Smooth muscle cell (in vitro differentiated cells): ENCODE results near the gene GABRB1. TPM values are rescaled to one million over a fixed set of nuclear protein-coding genes. Genes with fewer than 3 reads are reported as not detected.

Experiments used
- DNase-seq: peaks from one replicate; lab custom pipeline; 2025; ENCODE audit not compliant: unreplicated experiment; lab: John Stamatoyannopoulos, UW
- H2AFZ ChIP-seq: fragments of 200-600 bp; sonication (generic); 2 replicates; pipeline ENCODE4 v1.6.0; 2016; ENCODE audit warnings: antibody characterized with exemption, low read depth, mild to moderate bottlenecking
- H3F3A ChIP-seq: fragments of 200-600 bp; sonication (generic); 2 replicates; pipeline ENCODE4 v1.6.0; 2017; ENCODE audit warnings: antibody characterized with exemption, low read depth
- H3K27ac ChIP-seq: fragments of 200-600 bp; sonication (generic); 2 replicates; pipeline ENCODE4 v1.5.1; 2016; ENCODE audit warnings: low read depth, mild to moderate bottlenecking
- H3K27me3 ChIP-seq: fragments of 200-600 bp; sonication (generic); 2 replicates; pipeline ENCODE4 v1.6.1; 2016; ENCODE audit warnings: low read depth, mild to moderate bottlenecking
- H3K36me3 ChIP-seq: fragments of 200-600 bp; sonication (generic); 2 replicates; pipeline ENCODE4 v1.5.1; 2016; ENCODE audit warnings: low read depth
- H3K4me1 ChIP-seq: fragments of 200-600 bp; sonication (generic); 2 replicates; pipeline ENCODE4 v1.5.1; 2016; ENCODE audit warnings: low read depth
- H3K4me2 ChIP-seq: fragments of 200-600 bp; sonication (generic); 2 replicates; pipeline ENCODE4 v1.6.0; 2016; ENCODE audit warnings: mild to moderate bottlenecking
- H3K4me3 ChIP-seq: fragments of 200-600 bp; sonication (generic); 2 replicates; pipeline ENCODE4 v1.5.1; 2016; ENCODE audit warnings: mild to moderate bottlenecking
- H3K79me2 ChIP-seq: fragments of 200-600 bp; sonication (generic); 2 replicates; pipeline ENCODE4 v1.6.0; 2016; ENCODE audit warnings: low read depth, mild to moderate bottlenecking
- H3K9ac ChIP-seq: fragments of 200-600 bp; sonication (generic); 2 replicates; pipeline ENCODE4 v1.6.0; 2016; ENCODE audit warnings: low read depth
- H3K9me3 ChIP-seq: fragments of 200-600 bp; sonication (generic); replicated peaks from 2 replicates; pipeline ENCODE4 v1.5.1; 2016; ENCODE audit warnings: low read depth
- H4K20me1 ChIP-seq: fragments of 200-600 bp; sonication (generic); 2 replicates; pipeline ENCODE4 v1.6.0; 2016; ENCODE audit warnings: low read depth
- WGBS: methylation state at CpG from one replicate; pipeline ENCODE4 v1.1.7; 2016; ENCODE audit warnings: low lambda C conversion rate; 5-methylcytosine and 5-hydroxymethylcytosine counted together
- polyA plus RNA-seq: library from polyadenylated mRNA; unstranded; fragments of >200 nt; fragmentation: Nextera tagmentation; extraction: Ambion mirVana; gene quantifications from 2 replicates; pipeline ENCODE4 v1.2.1, GENCODE V29; 2016
- total RNA-seq: library from RNA; depleted of rRNA; stranded (reverse); fragments of >200 nt; gene quantifications from 2 replicates; pipeline ENCODE4 v1.2.3, GENCODE V29; 2014
- TF ChIP-seq, protein P1 (sequence below): fragments of 200-600 bp; sonication (generic); IDR thresholded peaks from 2 replicates; pipeline ENCODE4 v1.5.1; 2017; ENCODE audit warnings: borderline replicate concordance, mild to moderate bottlenecking, antibody characterized with exemption; ENCODE audit not compliant: insufficient read depth, poor library complexity, severe bottlenecking

Gene GABRB1
- total and polyA plus RNA-seq, 2 experiments from 2014 or later = 0.22 TPM; not detected in 1

DNA sequence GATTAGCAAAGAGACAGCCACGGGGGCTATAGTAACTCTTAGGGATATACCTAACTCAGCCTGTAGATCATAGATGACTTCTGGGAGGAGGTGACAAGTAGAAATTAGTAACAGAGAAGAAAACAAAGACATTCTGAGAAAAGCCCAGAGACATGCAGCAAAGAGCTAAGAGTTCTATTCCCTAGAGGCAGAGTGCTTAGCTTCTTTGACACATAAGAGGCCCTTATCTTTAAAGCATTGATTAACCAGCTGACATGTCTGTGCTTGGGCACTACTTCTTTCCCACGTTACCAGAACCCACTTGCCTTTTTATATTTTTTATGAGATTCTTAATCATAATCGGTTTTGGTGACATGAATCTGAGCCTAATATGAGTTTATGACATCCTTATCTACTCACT, 179.5 kb downstream of the GABRB1 start:
- WGBS = 29% methylated on average over 3 of the region's 3 CpGs
- no peaks in the 10 kb centered on the region for H3K36me3 ChIP-seq
- H3K27ac ChIP-seq = peak overlapping the region; percentile 95
- H3K79me2 ChIP-seq = no peaks in the 10 kb centered on the region
- no peaks in the 10 kb centered on the region for H3K27me3 ChIP-seq
- DNase-seq = no peak
- no peak overlapping the region for H3K9ac ChIP-seq
- H3K4me2 ChIP-seq = no peak overlapping the region
- H3K4me1 ChIP-seq = peaks cover 5% of the 10 kb centered on the region
- no peaks in the 10 kb centered on the region for H4K20me1 ChIP-seq
- H2AFZ ChIP-seq = peak overlapping the region; percentile 44
- no peak overlapping the region for H3K4me3 ChIP-seq
- TF ChIP-seq, protein P1, sequence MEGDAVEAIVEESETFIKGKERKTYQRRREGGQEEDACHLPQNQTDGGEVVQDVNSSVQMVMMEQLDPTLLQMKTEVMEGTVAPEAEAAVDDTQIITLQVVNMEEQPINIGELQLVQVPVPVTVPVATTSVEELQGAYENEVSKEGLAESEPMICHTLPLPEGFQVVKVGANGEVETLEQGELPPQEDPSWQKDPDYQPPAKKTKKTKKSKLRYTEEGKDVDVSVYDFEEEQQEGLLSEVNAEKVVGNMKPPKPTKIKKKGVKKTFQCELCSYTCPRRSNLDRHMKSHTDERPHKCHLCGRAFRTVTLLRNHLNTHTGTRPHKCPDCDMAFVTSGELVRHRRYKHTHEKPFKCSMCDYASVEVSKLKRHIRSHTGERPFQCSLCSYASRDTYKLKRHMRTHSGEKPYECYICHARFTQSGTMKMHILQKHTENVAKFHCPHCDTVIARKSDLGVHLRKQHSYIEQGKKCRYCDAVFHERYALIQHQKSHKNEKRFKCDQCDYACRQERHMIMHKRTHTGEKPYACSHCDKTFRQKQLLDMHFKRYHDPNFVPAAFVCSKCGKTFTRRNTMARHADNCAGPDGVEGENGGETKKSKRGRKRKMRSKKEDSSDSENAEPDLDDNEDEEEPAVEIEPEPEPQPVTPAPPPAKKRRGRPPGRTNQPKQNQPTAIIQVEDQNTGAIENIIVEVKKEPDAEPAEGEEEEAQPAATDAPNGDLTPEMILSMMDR = no peak
- no peaks in the 10 kb centered on the region for H3K9me3 ChIP-seq
- peaks cover 4% of the 10 kb centered on the region for H3F3A ChIP-seq

DNA sequence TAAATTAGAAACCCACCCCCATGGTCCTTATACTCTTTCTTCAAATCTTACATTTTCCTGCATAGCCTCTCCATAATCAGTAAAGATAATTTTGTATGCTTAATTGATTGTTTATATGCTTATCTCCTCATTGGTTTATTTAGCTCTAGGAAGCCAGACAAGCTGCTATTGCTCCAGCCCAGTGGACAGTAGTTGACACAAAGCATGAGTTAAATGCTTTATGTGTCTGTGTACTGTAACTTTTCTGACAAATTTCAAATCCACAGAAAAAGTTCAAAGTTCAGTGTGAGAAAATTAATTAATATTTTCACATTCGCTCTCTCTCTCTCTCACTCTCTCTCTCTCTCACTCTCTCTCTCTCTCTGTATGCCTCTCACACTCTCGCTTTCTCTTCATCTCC, 181.7 kb downstream of the GABRB1 start:
- H3F3A ChIP-seq = peaks cover 4% of the 10 kb centered on the region
- 90% methylated on average over 2 of the region's 2 CpGs for WGBS
- H3K9ac ChIP-seq = peak overlapping the region; percentile 79
- no peaks in the 10 kb centered on the region for H3K27me3 ChIP-seq
- H3K9me3 ChIP-seq = no peaks in the 10 kb centered on the region
- peaks cover 5% of the 10 kb centered on the region for H3K4me1 ChIP-seq
- DNase-seq = no peak
- H4K20me1 ChIP-seq = no peaks in the 10 kb centered on the region
- H3K36me3 ChIP-seq = no peaks in the 10 kb centered on the region
- H2AFZ ChIP-seq = peak overlapping the region; percentile 20
- H3K4me3 ChIP-seq = no peak overlapping the region
- no peaks in the 10 kb centered on the region for H3K79me2 ChIP-seq
- H3K4me2 ChIP-seq = peak overlapping the region; percentile 70
- TF ChIP-seq, protein P1 = no peak
- peak overlapping the region; percentile 95 for H3K27ac ChIP-seq

DNA sequence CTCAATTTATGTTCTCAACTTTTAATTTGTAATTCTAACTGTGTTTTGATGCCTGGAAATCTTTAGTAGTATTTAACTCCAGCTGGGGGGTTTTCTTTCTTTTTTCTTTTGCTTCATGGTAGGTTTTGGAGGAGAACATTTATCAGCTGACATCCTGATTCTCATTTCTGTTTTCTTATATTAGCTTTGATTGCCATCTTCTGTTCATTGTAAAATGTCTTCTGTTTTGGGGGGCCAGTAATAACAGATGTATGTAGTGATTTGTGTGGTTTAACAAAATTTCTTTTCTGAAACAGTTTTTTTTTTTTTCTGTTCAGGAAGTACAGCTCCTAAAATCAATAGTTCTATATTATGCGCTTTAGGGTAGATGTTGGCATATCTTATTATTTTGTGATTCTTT, 182.2 kb downstream of the GABRB1 start:
- H3K27ac ChIP-seq = peak overlapping the region; percentile 95
- peak overlapping the region; percentile 79 for H3K9ac ChIP-seq
- H3K79me2 ChIP-seq = no peaks in the 10 kb centered on the region
- TF ChIP-seq, protein P1 = no peak
- no peaks in the 10 kb centered on the region for H4K20me1 ChIP-seq
- H3K4me1 ChIP-seq = peaks cover 5% of the 10 kb centered on the region
- 100% methylated on average over 1 of the region's 1 CpG for WGBS
- no peaks in the 10 kb centered on the region for H3K27me3 ChIP-seq
- no peaks in the 10 kb centered on the region for H3K9me3 ChIP-seq
- no peaks in the 10 kb centered on the region for H3K36me3 ChIP-seq
- H3F3A ChIP-seq = peaks cover 4% of the 10 kb centered on the region
- H3K4me3 ChIP-seq = no peak overlapping the region
- peak overlapping the region; percentile 70 for H3K4me2 ChIP-seq
- DNase-seq = no peak
- peak overlapping the region; percentile 20 for H2AFZ ChIP-seq

DNA sequence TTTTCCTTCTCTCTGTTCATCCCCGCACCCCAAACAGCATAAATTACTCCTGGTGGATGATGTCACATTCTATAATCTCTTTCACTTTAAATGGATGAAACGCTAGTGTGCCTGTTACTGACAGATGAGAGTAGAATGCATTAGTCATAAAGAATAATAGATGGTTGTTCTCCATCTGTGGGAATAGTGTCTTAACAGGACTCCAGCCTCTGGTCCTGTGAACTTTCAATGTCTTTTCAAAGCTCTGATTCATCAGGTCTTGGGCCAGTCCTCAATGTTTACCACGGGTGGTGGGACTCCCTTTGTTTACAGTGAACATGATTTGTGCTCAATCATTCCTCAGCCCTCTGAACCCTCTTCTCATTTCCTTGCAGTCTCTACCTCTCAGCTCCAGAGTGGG, 182.6 kb downstream of the GABRB1 start:
- Histone ChIP-seq H4K20me1 (no peaks in the 10 kb centered on the region), H3K27ac (peak overlapping the region; percentile 95), H2AFZ (no peak overlapping the region), H3K9me3 (no peaks in the 10 kb centered on the region), H3K36me3 (no peaks in the 10 kb centered on the region), H3F3A (peaks cover 4% of the 10 kb centered on the region), H3K9ac (peak overlapping the region; percentile 79), H3K27me3 (no peaks in the 10 kb centered on the region), H3K4me2 (peak overlapping the region; percentile 70), H3K4me3 (no peak overlapping the region), H3K79me2 (no peaks in the 10 kb centered on the region), H3K4me1 (peaks cover 5% of the 10 kb centered on the region)
- TF ChIP-seq, protein P1 = no peak
- DNase-seq = no peak
- 0% methylated on average over 3 of the region's 3 CpGs for WGBS
